Astrocyte (in vitro differentiated cells and primary cell): ENCODE results near the gene GBF1. TPM values are rescaled to one million over a fixed set of nuclear protein-coding genes. Genes with fewer than 3 reads are reported as not detected.

ENCODE experiments used
- DNase-seq: peaks from one replicate; pipeline ENCODE4 v3.0.0-alpha.2; 2010; ENCODE audit warnings: low read depth
- FAIRE-seq: peaks from 2 replicates; lab custom pipeline; 2011; peaks lifted over from hg19 to GRCh38; lab: Jason Lieb, UNC
- H2AFZ ChIP-seq: 2 replicates; pipeline ENCODE4 v1.6.0; 2012; ENCODE audit warnings: low read depth, low read length, inconsistent platforms
- H3K27ac ChIP-seq: 2 replicates; pipeline ENCODE4 v1.5.1; 2011; ENCODE audit warnings: low read depth, low read length, inconsistent platforms
- H3K27me3 ChIP-seq: 2 replicates; pipeline ENCODE4 v1.6.0; 2011; ENCODE audit warnings: low read length, inconsistent platforms; ENCODE audit not compliant: insufficient read depth
- H3K36me3 ChIP-seq: 2 replicates; pipeline ENCODE4 v1.5.1; 2011; ENCODE audit warnings: low read length, inconsistent platforms; ENCODE audit not compliant: insufficient read depth
- H3K4me1 ChIP-seq: 2 replicates; pipeline ENCODE4 v1.5.1; 2011; ENCODE audit warnings: low read length, inconsistent platforms; ENCODE audit not compliant: insufficient read depth
- H3K4me2 ChIP-seq: 2 replicates; pipeline ENCODE4 v1.6.0; 2012; ENCODE audit warnings: low read length, inconsistent platforms
- H3K4me3 ChIP-seq: 2 replicates; pipeline ENCODE4 v1.5.1; 2011; ENCODE audit warnings: low read depth, mild to moderate bottlenecking, low read length, inconsistent platforms; ENCODE audit not compliant: insufficient read depth
- H3K79me2 ChIP-seq: 2 replicates; pipeline ENCODE4 v1.6.0; 2012; ENCODE audit warnings: mild to moderate bottlenecking, low read length, inconsistent platforms; ENCODE audit not compliant: insufficient read depth
- H3K9ac ChIP-seq: 2 replicates; pipeline ENCODE4 v1.6.0; 2012; ENCODE audit warnings: mild to moderate bottlenecking, low read length, inconsistent platforms
- H3K9me3 ChIP-seq: 2 replicates; pipeline ENCODE4 v1.5.1; 2012; ENCODE audit warnings: low read depth, mild to moderate bottlenecking, low read length, inconsistent platforms; ENCODE audit not compliant: insufficient read depth
- H4K20me1 ChIP-seq: 2 replicates; pipeline ENCODE4 v1.6.0; 2012; ENCODE audit warnings: low read length, inconsistent platforms; ENCODE audit not compliant: insufficient read depth
- H3K27ac Mint-ChIP-seq: one replicate; pipeline ENCODE4 v1.8.0; 2021; ENCODE audit warnings: mild to moderate bottlenecking, mixed read lengths; ENCODE audit not compliant: unreplicated experiment
- H3K27me3 Mint-ChIP-seq: one replicate; pipeline ENCODE4 v1.8.0; 2021; ENCODE audit warnings: low read depth, mixed read lengths; ENCODE audit not compliant: unreplicated experiment
- H3K36me3 Mint-ChIP-seq: one replicate; pipeline ENCODE4 v1.8.0; 2021; ENCODE audit warnings: low read depth, mixed read lengths; ENCODE audit not compliant: unreplicated experiment
- H3K4me1 Mint-ChIP-seq: one replicate; pipeline ENCODE4 v1.8.0; 2021; ENCODE audit warnings: low read depth, mixed read lengths; ENCODE audit not compliant: unreplicated experiment
- H3K4me3 Mint-ChIP-seq: one replicate; pipeline ENCODE4 v1.8.0; 2021; ENCODE audit warnings: mild to moderate bottlenecking, moderate library complexity, mixed read lengths; ENCODE audit not compliant: unreplicated experiment
- H3K9me3 Mint-ChIP-seq: one replicate; pipeline ENCODE4 v1.8.0; 2021; ENCODE audit warnings: mild to moderate bottlenecking, mixed read lengths; ENCODE audit not compliant: unreplicated experiment
- EZH2 ChIP-seq: IDR thresholded peaks from 2 replicates; pipeline ENCODE4 v1.6.1; 2012; ENCODE audit warnings: mild to moderate bottlenecking, low read length, inconsistent platforms; ENCODE audit not compliant: insufficient read depth
- total RNA-seq: library from RNA; stranded (reverse); gene quantifications from 2 replicates; pipeline ENCODE4 v1.2.1, GENCODE V29; 2021
- TF ChIP-seq, protein P1 (sequence below): IDR thresholded peaks from 2 replicates; pipeline ENCODE4 v1.5.1; 2011; ENCODE audit warnings: low read depth, mild to moderate bottlenecking, inconsistent platforms, low read length, moderate library complexity; ENCODE audit not compliant: insufficient read depth

GBF1 gene
- total RNA-seq, 1 donor from 2014 or later = 72.8 TPM

DNA sequence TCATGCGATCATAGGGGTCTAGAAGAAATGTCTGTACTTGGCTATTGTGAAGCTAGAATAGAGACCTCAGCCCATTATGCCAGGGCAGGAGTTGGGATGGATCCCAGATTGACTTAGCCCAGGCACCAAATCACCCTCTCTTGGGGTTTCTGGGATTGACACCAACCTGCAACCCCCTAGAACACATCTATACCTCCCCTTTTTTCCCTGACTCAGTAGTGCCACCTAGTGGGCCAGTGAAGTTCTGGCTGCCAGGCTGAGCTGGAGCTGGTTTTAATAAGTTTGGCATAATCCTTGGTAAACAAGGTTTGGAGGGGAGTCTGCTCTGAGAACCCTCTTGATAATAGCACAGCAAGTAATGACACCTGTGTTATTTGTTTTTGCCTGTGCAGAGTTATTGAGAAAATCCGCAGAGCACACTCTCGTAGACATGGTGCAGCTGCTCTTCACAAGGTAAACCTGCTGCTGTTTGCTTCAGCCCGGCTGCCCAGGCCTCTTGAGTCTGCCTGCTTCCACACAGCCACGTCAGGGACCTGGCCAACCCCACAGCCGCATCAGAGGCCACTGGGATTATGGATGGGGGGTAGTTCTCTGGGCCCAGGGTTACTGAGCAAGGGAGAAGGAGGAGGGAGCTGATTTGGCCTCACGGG, 106.9 kb downstream of the GBF1 start:
- FAIRE-seq (no peak), DNase-seq (no peak)
- H3K9me3 Mint-ChIP-seq = no peaks in the 10 kb centered on the region

DNA sequence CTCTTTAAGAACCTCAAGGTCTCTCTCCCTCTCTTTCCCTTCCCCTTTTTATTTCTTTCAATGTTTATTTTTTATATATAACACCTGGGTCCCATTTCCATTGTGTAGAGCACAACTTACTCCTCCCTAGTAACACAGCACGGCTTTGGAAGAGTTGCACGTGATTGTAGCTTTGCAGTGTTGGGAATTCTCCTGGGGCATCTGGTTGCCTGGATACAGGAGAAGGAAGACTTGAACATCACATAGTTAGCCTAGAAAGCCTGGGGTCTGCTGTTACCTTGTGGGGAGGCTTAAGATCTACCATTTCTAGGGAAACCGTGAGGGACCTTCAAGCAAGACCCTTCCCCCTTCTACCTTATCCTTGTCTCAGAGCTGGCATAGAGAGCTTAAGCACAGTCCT, 109.1 kb downstream of the GBF1 start:
- no peaks in the 10 kb centered on the region for H3K79me2 ChIP-seq
- H3K4me3 Mint-ChIP-seq = no peak overlapping the region
- no peak overlapping the region for H3K4me3 ChIP-seq
- H3K9me3 Mint-ChIP-seq = no peaks in the 10 kb centered on the region
- DNase-seq (no peak), FAIRE-seq (no peak)
- peaks cover 23% of the 10 kb centered on the region for H3K36me3 Mint-ChIP-seq
- peaks cover 62% of the 10 kb centered on the region for H3K36me3 ChIP-seq
- no peaks in the 10 kb centered on the region for H3K9me3 ChIP-seq
- H3K27me3 ChIP-seq = no peaks in the 10 kb centered on the region
- no peaks in the 10 kb centered on the region for H3K27me3 Mint-ChIP-seq
- H3K27ac ChIP-seq = no peak overlapping the region
- no peak overlapping the region for H3K4me2 ChIP-seq
- no peak overlapping the region for H3K9ac ChIP-seq
- no peaks in the 10 kb centered on the region for H3K4me1 ChIP-seq
- no peak overlapping the region for H2AFZ ChIP-seq
- H4K20me1 ChIP-seq = peaks cover 88% of the 10 kb centered on the region
- no peak for TF ChIP-seq EZH2
- TF ChIP-seq, protein P1, sequence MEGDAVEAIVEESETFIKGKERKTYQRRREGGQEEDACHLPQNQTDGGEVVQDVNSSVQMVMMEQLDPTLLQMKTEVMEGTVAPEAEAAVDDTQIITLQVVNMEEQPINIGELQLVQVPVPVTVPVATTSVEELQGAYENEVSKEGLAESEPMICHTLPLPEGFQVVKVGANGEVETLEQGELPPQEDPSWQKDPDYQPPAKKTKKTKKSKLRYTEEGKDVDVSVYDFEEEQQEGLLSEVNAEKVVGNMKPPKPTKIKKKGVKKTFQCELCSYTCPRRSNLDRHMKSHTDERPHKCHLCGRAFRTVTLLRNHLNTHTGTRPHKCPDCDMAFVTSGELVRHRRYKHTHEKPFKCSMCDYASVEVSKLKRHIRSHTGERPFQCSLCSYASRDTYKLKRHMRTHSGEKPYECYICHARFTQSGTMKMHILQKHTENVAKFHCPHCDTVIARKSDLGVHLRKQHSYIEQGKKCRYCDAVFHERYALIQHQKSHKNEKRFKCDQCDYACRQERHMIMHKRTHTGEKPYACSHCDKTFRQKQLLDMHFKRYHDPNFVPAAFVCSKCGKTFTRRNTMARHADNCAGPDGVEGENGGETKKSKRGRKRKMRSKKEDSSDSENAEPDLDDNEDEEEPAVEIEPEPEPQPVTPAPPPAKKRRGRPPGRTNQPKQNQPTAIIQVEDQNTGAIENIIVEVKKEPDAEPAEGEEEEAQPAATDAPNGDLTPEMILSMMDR = no peak
- no peak overlapping the region for H3K27ac Mint-ChIP-seq
- H3K4me1 Mint-ChIP-seq = no peaks in the 10 kb centered on the region

More for the DNA sequence above, 106.9 kb downstream of the GBF1 start:
- Histone ChIP-seq H3K4me1 (no peaks in the 10 kb centered on the region), H3K27ac (no peak overlapping the region), H3K9me3 (no peaks in the 10 kb centered on the region), H3K36me3 (peaks cover 44% of the 10 kb centered on the region), H3K4me2 (no peak overlapping the region), H3K9ac (no peak overlapping the region), H3K79me2 (peaks cover 6% of the 10 kb centered on the region), H2AFZ (no peak overlapping the region), H3K27me3 (no peaks in the 10 kb centered on the region), H3K4me3 (no peak overlapping the region), H4K20me1 (peaks cover 90% of the 10 kb centered on the region)
- peaks cover 2% of the 10 kb centered on the region for H3K4me1 Mint-ChIP-seq
- H3K4me3 Mint-ChIP-seq = no peak overlapping the region
- no peaks in the 10 kb centered on the region for H3K27me3 Mint-ChIP-seq
- no peak for TF ChIP-seq EZH2
- TF ChIP-seq, protein P1 = peak; percentile 97
- H3K36me3 Mint-ChIP-seq = peaks cover 9% of the 10 kb centered on the region
- H3K27ac Mint-ChIP-seq = no peak overlapping the region

DNA sequence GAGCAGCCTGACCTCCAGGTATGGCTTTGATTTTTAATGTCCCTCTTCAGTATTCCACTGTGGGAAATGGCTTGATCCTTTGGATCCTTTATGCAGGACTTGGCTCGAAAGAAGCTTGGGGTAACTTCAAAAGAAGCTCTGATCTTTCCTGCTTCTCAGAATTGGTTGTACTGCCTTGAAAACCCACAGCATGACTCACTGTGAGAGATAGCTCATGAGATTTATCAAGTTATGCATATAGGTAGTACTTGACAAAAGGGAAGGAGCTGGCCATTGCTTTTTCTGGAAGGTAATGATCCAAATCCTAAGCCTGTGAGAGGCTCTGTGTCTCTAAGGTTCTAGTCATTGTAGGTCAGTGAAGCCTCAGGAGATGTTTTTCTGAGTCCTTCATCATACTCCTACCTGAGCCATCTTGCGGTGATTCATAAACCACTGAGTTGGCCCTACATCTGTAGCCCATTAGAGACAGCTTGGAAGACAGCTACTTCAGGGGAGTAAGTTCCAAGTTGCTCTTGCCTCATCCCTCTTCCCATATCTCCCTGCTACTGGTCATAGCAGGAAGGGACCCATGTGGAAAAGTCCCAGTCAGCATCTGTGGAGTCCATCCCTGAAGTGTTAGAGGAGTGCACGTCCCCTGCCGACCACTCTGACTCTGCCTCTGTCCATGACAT, 113.5 kb downstream of the GBF1 start:
- Histone ChIP-seq H3K27me3 (no peaks in the 10 kb centered on the region), H3K4me1 (no peaks in the 10 kb centered on the region), H2AFZ (no peak overlapping the region), H3K79me2 (no peaks in the 10 kb centered on the region), H3K9me3 (no peaks in the 10 kb centered on the region), H3K36me3 (peaks cover 75% of the 10 kb centered on the region), H4K20me1 (peaks cover 87% of the 10 kb centered on the region), H3K9ac (no peak overlapping the region), H3K4me3 (no peak overlapping the region), H3K27ac (no peak overlapping the region), H3K4me2 (no peak overlapping the region)
- Mint-ChIP-seq H3K27ac (no peak overlapping the region), H3K4me1 (no peaks in the 10 kb centered on the region), H3K4me3 (no peak overlapping the region), H3K27me3 (no peaks in the 10 kb centered on the region), H3K9me3 (no peaks in the 10 kb centered on the region), H3K36me3 (peaks cover 29% of the 10 kb centered on the region)
- TF ChIP-seq, protein P1 = no peak
- TF ChIP-seq EZH2 = no peak
- FAIRE-seq = no peak
- DNase-seq = peak; percentile 48
